Measurements from ENCODE around the gene KIAA1210.

GRCh38 chrX:119042040-119042439 is 85.6 kb downstream of the KIAA1210 start:
- TF ChIP-seq, protein P1, sequence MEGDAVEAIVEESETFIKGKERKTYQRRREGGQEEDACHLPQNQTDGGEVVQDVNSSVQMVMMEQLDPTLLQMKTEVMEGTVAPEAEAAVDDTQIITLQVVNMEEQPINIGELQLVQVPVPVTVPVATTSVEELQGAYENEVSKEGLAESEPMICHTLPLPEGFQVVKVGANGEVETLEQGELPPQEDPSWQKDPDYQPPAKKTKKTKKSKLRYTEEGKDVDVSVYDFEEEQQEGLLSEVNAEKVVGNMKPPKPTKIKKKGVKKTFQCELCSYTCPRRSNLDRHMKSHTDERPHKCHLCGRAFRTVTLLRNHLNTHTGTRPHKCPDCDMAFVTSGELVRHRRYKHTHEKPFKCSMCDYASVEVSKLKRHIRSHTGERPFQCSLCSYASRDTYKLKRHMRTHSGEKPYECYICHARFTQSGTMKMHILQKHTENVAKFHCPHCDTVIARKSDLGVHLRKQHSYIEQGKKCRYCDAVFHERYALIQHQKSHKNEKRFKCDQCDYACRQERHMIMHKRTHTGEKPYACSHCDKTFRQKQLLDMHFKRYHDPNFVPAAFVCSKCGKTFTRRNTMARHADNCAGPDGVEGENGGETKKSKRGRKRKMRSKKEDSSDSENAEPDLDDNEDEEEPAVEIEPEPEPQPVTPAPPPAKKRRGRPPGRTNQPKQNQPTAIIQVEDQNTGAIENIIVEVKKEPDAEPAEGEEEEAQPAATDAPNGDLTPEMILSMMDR (IDR thresholded peaks at IDR 0.05 in 4 of 5, conservative IDR thresholded peaks at IDR 0.05 in 1 of 5) = no peak
- TF ChIP-seq POLR2A (IDR thresholded peaks at IDR 0.05) = no peak

Measured in gastrocnemius medialis (tissue), 4 donors.